ENCODE results near the gene CCDC71. TPM values are rescaled to one million over a fixed set of nuclear protein-coding genes. Genes with fewer than 3 reads are reported as not detected.

The CCDC71 gene
- total RNA-seq, 1 donor from 2014 or later: 28.7 TPM

DNA sequence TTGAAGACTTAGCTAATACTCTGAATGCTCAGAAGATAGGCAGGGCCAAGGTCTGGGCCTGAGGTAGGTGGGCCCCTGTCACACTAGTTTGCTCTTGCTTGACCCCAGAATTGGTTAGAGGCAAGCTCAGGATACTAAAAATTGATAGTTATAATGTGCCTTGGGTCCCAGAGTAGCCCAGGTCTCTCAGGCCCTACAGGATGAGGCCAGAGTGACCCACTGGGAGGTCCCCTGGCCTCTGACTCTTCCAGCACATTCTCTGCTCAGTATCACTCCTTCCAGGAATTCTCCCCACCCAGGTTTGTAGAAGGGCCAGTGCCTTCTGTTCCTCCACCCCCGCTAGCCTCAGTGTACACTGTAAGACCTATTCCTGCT, 4.6 kb upstream of the CCDC71 start:
- no peak for DNase-seq (ENCODE audit: low read depth)

DNA sequence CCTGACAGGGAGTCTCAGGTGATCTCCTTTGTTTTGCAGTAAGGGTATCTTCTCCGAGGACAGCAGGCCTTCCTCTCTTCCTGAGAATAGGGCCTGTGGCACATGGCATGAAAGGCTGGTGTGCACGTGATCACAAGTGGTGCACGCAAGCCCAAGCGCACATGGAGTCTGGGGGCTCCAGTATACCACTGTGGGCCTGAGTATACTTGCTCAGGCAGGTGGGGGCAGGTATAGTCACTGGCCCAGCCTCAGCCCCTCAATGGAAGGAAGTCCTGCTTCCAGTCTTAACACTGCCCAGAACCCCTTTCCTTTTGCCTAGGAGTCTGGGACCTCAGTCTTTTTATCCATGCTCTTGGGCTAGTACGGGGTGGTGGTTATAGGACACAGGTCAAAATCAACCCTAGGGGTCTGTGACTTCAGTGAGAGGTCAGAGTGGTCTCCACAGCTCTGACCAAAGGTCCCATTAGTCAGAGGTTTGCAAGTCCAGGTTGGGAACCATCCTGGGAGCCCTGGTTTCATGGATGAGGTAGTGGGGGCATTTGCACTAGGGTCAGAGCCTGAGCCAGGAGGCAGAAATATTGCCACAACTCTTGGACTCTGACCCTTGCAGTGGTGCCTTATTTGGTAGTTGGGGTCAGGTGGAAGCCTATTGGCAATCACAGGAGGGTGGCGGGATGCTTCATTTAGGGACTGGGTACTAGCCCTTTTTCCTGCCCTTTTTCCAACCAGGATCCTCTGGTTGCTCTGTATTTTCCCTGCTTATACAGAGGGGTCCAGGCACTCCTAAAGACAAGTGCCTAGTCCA, 823 bp upstream of the CCDC71 start:
- no peak for DNase-seq (ENCODE audit: low read depth)

- no peak for DNase-seq (ENCODE audit: low read depth)
Measured at GRCh38 chr3:49164983-49165720, 979 bp downstream of the CCDC71 start.

DNA sequence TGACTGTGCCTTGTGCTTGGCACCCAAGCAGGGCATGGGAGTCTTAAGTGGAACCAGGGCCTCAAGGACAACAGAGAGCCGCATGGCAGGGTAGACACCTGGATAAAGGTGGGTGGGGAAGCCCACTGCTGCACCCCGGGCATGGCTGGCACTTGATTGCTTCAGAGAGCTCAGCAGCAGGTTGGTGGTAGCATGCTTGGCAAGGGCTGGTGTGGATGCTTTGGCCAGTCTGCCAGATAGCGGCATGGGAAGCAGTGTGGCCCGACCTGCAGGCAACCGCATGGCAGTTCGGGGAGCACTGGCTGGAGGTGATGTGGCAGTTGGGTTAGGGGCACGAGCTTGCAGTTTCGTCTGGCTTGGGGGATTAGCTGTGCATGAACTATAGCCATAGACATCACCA, 2.5 kb downstream of the CCDC71 start:
- DNase-seq (ENCODE audit: low read depth): no peak

DNA sequence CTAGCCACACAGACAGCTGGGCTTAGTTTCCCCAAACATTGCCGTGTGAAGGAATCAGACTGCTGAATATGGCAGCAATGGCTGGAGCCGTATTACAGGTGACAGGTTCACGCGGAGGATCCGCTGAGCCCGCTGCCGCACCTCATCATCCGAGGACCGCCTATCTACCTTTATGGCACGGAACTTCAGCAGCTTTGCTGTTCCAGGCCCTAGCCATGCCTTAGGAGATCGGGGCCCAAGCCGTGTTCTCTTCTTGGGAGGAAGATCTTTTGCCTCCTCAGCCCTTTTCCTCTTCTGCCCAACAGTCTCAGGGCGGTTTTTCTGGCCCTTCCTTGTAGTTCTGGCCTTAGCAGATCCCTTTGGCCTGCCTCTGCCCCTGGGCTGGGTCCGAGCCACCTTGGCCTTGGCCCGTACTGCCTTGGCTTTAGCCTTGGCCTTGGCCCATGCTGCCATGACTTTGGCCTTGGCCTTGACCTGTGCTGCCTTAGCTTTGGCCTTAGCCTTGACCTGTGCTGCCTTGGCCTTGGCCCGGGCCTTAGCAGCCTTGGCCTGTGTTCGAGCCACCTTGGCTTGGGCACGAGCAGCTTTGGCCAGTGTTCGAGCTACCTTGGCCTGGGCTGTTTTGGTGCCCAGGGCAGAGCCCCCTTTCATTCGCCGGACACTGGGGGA, 3.2 kb downstream of the CCDC71 start:
- DNase-seq (ENCODE audit: low read depth): no peak

- no peak for DNase-seq (ENCODE audit: low read depth)
Measured at GRCh38 chr3:49161808-49162530, 4.2 kb downstream of the CCDC71 start.

GRCh38 chr3:49161197-49161596, 4.9 kb downstream of the CCDC71 start:
- DNase-seq (ENCODE audit: low read depth): no peak

GRCh38 chr3:49158792-49159191, 7.3 kb downstream of the CCDC71 start:
- DNase-seq (ENCODE audit: low read depth): peak; percentile 81

DNA sequence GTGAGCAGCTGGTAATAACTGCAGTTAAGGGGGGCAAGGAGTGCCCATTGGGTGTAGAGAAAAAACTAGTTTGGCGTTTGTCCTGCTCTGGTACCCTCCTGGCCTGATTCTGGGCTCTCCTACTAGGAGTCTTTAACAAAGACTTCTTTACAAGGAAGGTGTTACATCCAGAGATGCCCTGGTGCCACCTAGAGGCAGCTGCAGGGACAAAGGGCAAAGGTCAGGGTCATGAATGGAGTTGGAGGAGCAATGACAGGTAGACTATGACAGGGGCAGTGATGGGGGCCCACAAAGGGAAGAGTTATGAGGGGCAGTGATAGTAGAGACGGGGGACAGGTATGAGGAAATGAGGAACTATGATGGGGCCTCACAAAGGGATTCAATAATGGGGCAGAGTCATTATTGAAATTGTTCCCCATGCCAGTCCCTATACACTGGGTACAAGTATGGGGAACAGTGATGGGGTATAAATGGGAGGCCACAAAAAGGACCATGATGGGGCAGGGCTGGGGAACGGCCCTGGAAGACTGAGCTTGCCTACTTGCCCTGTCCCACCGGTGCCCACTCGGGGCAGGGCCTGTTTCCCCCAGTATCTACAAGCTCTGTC, 7.9 kb downstream of the CCDC71 start:
- no peak for DNase-seq (ENCODE audit: low read depth)

DNA sequence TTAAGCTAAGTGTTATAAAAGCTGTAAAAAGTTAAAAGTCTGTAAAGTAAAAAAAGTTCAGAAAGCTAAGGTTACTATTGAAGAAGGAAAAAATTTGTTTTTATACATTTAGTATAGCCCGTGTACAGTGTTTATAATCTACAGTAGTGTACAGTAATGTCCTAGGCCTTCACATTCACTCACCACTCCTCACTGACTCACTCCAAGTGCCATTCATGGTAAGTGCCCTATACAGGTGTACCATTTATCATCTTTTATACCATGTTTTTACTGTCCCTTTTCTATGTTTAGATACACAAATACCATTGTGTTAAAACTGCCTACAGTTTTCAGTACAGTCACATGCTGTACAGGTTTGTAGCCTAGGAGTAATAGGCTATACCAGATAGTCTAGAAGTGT, 8.8 kb downstream of the CCDC71 start:
- DNase-seq (ENCODE audit: low read depth): no peak

GRCh38 chr3:49153349-49153912, 12.7 kb downstream of the CCDC71 start:
- no peak for DNase-seq (ENCODE audit: low read depth)

- no peak for DNase-seq (ENCODE audit: low read depth)
Measured at GRCh38 chr3:49151610-49152009, 14.5 kb downstream of the CCDC71 start.

DNA sequence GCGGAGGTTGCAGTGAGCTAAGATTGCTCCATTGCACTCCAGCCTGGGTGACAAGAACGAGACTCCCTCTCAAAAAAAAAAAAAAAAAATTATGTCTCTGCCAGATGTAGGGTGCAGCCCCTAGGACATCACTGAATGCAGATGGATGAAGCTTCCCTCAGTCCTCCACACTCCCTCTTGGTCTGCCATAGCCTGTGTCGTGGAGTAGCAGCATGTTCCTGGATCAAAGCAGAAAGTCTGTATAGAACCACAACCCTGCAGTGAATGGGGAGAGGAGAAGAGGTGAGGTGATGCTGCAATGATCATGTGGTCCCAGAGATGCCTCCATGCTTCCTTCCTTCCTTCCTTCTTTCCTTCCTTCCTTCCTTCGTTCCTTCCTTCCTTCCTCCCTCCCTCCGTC, 18.0 kb downstream of the CCDC71 start:
- DNase-seq (ENCODE audit: low read depth): no peak

DNA sequence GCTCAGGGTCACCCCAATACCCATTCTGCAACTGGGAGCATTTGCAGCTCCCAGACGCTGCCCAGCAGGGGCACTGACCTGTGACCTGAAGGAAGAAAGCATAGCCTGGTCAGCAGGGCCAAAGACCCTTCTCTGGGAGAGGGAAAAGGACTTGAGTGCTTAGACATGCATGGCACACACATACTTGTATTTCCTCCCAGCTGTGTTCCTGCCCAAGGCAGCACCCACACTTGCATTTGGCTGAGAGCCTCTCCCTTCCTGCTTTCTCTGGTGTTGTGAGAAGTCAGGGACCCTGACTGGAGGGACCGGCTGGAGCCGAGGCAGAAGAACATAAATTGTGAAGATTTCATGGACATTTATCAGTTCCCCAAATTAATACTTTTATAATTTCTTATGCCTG, 26.1 kb downstream of the CCDC71 start:
- no peak for DNase-seq (ENCODE audit: low read depth)

GRCh38 chr3:49135499-49135898, 30.6 kb downstream of the CCDC71 start:
- no peak for DNase-seq (ENCODE audit: low read depth)

GRCh38 chr3:49134471-49135265, 31.5 kb downstream of the CCDC71 start:
- DNase-seq (ENCODE audit: low read depth): no peak

DNA sequence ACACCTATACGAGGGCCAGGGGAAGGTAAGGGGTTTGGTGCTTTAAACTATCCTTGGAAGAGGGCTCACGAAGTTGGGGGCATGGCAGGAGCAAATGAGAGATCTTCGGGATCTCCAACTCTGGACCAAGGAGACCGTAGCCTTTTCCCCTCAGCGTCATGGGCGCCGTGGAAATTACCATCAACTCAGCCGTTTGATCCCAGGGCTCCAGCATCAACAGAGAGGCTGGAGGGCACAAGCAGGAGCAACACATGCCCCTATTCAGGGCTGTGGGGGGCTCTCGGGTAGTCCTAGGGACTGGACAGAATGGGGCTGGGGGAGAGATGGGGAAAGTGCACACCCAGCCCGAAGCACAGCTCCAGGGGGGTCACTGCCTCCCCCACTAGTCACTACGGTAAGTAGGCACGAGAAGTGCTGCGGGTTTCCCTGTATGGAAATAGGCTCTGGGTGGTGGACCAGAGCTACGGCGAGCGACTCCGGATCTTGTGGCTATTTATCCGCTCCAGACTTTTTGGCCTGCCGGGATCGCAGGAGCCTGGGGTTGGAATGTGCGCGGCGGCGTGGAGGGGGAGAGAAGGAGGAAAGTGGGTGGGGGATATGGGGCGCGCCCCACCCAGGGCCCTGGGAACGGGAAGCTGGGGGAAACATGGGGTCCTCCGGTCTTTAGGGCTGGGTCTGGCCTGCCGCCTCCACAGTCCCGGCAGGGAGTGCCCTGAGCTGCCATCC, 32.7 kb downstream of the CCDC71 start:
- DNase-seq (ENCODE audit: low read depth): peak; percentile 81

GRCh38 chr3:49132437-49133225, 33.5 kb downstream of the CCDC71 start, which contains the start of gene LAMB2:
Gene LAMB2, minus strand, starts transcription at chr3:49133050. Its CDS starts 183 bp downstream, at chr3:49132867.
- peak; percentile 74 for DNase-seq (ENCODE audit: low read depth)

GRCh38 chr3:49132073-49132436, 34.1 kb downstream of the CCDC71 start:
- DNase-seq (ENCODE audit: low read depth): no peak
